Testis (tissue), 2 donors: Measurements from ENCODE around the gene CGGBP1.

Source experiments
- CTCF ChIP-seq, 3 experiments: fragments of 450-650 bp in 2 of 3; fragments of 200-600 bp in 1 of 3; sonication (generic) in 1 of 3; IDR thresholded peaks; one replicate each; pipeline ENCODE4 v1.5.1; 2016 to 2019; ENCODE audit warnings: antibody characterized with exemption in 3 of 3, mild to moderate bottlenecking in 2 of 3, moderate library complexity in 1 of 3
- POLR2A ChIP-seq: fragments of 450-650 bp; IDR thresholded peaks from one replicate; pipeline ENCODE4 v1.6.1; 2017; ENCODE audit warnings: antibody characterized with exemption, mild to moderate bottlenecking, moderate library complexity

- TF ChIP-seq CTCF (IDR thresholded peaks at IDR 0.05): no peak
- TF ChIP-seq POLR2A: no peak
Observed at GRCh38 chr3:88033079-88033478, 25.7 kb downstream of the CGGBP1 start.
